ENCODE measurements around the gene IPO13.

Gene IPO13

DNA sequence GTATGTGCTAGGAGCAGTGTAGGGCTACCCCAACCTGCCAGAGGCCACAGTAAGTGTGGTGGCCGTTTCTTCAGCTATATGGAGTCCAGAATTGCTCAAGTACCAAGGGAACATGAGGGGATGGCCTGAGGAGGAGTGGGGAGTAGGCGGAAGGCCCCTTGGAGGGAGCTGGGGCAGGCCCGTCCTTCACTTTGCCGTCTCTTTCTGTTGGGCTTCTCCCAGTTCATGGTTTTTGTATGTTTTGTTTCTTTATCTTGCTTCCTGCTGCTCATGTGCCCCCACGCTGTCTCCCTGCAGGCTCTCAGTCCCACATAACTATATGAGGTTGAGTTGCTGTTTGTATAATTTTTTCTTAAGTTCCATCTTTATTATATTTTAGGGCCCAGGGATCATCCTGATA is 17.1 kb downstream of the IPO13 start:
- no peak for DNase-seq (ENCODE audit: low read depth)
- TF ChIP-seq, protein P1, sequence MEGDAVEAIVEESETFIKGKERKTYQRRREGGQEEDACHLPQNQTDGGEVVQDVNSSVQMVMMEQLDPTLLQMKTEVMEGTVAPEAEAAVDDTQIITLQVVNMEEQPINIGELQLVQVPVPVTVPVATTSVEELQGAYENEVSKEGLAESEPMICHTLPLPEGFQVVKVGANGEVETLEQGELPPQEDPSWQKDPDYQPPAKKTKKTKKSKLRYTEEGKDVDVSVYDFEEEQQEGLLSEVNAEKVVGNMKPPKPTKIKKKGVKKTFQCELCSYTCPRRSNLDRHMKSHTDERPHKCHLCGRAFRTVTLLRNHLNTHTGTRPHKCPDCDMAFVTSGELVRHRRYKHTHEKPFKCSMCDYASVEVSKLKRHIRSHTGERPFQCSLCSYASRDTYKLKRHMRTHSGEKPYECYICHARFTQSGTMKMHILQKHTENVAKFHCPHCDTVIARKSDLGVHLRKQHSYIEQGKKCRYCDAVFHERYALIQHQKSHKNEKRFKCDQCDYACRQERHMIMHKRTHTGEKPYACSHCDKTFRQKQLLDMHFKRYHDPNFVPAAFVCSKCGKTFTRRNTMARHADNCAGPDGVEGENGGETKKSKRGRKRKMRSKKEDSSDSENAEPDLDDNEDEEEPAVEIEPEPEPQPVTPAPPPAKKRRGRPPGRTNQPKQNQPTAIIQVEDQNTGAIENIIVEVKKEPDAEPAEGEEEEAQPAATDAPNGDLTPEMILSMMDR (IDR thresholded peaks at IDR 0.05; ENCODE audit: control insufficient read depth, insufficient read depth, low read depth, low read length, missing control alignments): no peak
- H3K4me3 ChIP-seq (ENCODE audit: control insufficient read depth, low read depth, low read length): no peak overlapping the region

DNA sequence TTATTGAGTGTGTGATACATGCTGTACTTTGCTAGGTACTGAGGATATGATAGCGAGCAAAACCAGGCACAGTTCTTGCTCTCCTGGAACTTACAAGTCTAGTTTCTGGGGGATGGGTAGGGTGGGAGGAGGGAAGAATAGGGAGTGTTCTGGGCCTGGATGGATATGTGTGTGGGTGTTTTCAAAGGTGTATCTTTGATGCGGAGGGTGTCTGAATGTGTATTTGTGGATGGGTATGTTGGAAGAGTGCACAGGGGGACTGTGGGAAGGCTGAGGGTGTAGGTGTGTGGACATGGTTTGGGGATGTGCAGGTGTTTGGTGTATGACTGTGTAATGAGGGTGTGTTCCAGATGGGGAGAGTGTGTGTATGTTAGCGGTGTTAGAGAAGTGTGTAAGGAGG is 18.6 kb downstream of the IPO13 start:
- H3K4me3 ChIP-seq (ENCODE audit: control insufficient read depth, low read depth, low read length): no peak overlapping the region
- TF ChIP-seq, protein P1 (IDR thresholded peaks at IDR 0.05; ENCODE audit: control insufficient read depth, insufficient read depth, low read depth, low read length, missing control alignments): no peak
- no peak for DNase-seq (ENCODE audit: low read depth)

DNA sequence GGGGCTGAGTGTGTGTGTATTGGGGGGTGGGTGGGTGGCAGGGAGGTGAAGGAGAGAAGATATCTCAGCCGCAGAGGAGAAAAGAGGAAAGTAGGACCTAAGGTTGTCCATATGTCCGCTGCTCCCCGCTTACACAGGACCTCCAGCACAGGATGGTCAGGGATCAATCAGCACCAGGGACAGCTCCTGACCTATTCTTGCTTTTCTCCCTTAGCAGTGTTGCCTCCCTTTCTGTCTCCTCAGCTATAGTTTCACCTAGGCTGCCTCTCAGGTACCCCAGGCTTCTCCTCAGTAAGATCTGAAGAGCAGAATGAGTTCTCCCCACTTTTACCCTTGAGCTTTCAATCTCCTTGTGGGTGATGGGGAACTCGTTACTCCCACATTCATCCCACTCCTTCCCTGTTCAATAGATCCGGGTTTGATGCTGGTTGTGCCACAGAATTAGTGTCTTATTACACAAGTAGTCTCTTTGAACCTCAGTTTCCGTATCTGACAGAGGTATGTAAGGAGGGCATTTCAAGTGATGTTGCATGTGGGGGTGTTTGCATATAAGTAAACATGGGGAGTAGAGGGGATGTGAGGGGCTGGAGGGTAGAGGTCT is 21.7 kb downstream of the IPO13 start:
- no peak overlapping the region for H3K4me3 ChIP-seq (ENCODE audit: control insufficient read depth, low read depth, low read length)
- TF ChIP-seq, protein P1 (IDR thresholded peaks at IDR 0.05; ENCODE audit: control insufficient read depth, insufficient read depth, low read depth, low read length, missing control alignments): no peak
- no peak for DNase-seq (ENCODE audit: low read depth)

DNA sequence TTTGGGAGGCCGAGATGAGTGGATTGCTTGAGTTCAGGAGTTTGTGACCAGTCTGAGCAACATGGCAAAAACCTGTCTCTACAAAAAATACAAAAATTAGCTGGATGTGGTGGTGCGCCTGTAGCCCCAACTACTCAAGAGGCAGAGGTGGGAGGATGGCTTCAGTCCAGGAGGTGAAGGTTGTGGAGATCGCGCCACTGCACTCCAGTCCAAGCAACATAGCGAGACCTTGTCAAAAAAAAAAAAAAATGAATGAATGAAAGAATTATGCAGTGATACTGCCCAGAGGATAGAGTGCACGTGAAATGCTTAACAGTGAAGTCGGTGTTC is 22.6 kb downstream of the IPO13 start:
- no peak overlapping the region for H3K4me3 ChIP-seq (ENCODE audit: control insufficient read depth, low read depth, low read length)
- TF ChIP-seq, protein P1 (IDR thresholded peaks at IDR 0.05; ENCODE audit: control insufficient read depth, insufficient read depth, low read depth, low read length, missing control alignments): no peak
- DNase-seq (ENCODE audit: low read depth): no peak

DNA sequence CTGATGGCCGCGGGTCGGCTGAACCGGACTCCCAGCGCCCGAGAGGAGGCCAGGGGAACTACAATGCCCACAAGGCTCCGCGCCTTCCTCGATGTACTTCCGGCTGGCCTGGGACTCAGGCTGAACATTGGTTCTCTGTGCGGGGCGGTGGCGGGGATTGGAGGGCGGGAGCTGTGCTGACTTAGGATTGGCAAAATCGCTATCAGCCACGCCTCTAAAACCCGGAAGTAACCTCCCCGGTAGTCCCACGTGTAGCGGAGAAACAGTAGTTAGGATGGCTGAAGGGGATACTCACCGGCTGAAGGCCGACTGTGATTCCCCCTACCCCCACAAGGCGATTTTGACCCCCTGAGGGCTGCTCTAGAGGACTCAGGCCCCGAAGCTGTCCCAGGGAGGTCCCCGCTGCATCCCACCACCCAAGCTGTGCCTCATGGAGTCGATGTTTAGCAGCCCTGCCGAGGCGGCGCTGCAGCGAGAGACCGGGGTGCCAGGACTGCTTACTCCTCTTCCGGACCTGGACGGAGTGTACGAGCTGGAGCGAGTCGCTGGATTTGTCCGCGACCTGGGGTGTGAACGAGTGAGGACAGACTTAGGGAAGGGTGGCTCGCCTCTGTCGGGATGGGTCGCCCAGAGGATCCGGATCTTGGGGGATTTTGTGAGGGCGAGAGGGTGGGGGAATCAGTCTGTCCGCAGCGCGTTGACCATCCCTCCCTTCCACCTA is 23.2 kb downstream of the IPO13 start, which contains the start of gene DPH2:
DPH2 (plus strand) TSS at position 265 of the 721 bp plus-strand sequence; CDS start at position 431, 166 bp downstream.
- H3K4me3 ChIP-seq (ENCODE audit: control insufficient read depth, low read depth, low read length): peak within 1 kb of the TSS; percentile 71
- peak; percentile 86 for DNase-seq (ENCODE audit: low read depth)
- TF ChIP-seq, protein P1 (IDR thresholded peaks at IDR 0.05; ENCODE audit: control insufficient read depth, insufficient read depth, low read depth, low read length, missing control alignments): peak; percentile 6

DNA sequence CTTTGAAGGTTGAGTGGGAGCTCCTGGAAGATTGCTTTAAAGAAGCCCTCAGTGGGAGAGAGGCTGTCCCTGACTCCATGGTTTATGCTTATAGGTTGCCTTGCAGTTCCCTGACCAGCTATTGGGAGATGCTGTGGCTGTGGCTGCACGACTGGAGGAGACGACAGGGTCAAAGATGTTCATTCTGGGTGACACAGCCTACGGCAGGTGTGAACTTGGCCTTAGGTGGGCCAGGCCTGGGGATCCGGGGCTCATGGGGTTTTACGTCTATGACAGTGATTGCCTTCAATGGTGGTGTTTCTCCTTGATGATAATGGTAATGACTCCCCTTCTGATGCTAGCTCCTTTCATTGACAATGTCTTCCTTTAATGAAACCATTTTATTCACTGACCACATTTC is 23.8 kb downstream of the IPO13 start:
- no peak for DNase-seq (ENCODE audit: low read depth)
- TF ChIP-seq, protein P1 (IDR thresholded peaks at IDR 0.05; ENCODE audit: control insufficient read depth, insufficient read depth, low read depth, low read length, missing control alignments): no peak
- peak overlapping the region; percentile 71 for H3K4me3 ChIP-seq (ENCODE audit: control insufficient read depth, low read depth, low read length)
